AG04449 (cell line): Measurements from ENCODE around the gene CCDC15.

Experiments used
- CTCF ChIA-PET: fragments of 350-600 bp; formaldehyde crosslinking; extraction: SDS; loops from one replicate; lab custom pipeline; 2021; ENCODE audit warnings: antibody characterized with exemption; lab: Yijun Ruan, JAX
- POLR2A ChIA-PET: fragments of 400-600, 350-600 bp; formaldehyde crosslinking; extraction: SDS; loops from one replicate; lab custom pipeline; 2020; ENCODE audit warnings: antibody characterized with exemption, inconsistent platforms; lab: Yijun Ruan, JAX
- DNase-seq: peaks from one replicate; pipeline ENCODE4 v3.0.0-alpha.2; 2010; ENCODE audit warnings: low read depth, low spot score
- H3K4me3 ChIP-seq: 2 replicates; pipeline ENCODE4 v1.5.1; 2011; ENCODE audit warnings: low read depth, mild to moderate bottlenecking, control low read depth, low read length
- TF ChIP-seq, protein P1 (sequence below): IDR thresholded peaks from one replicate; pipeline ENCODE4 v1.5.1; 2011; ENCODE audit warnings: mild to moderate bottlenecking, moderate library complexity, low read length, control low read depth, inconsistent platforms; ENCODE audit not compliant: insufficient read depth; ENCODE audit errors: missing control alignments

The CCDC15 gene

DNA sequence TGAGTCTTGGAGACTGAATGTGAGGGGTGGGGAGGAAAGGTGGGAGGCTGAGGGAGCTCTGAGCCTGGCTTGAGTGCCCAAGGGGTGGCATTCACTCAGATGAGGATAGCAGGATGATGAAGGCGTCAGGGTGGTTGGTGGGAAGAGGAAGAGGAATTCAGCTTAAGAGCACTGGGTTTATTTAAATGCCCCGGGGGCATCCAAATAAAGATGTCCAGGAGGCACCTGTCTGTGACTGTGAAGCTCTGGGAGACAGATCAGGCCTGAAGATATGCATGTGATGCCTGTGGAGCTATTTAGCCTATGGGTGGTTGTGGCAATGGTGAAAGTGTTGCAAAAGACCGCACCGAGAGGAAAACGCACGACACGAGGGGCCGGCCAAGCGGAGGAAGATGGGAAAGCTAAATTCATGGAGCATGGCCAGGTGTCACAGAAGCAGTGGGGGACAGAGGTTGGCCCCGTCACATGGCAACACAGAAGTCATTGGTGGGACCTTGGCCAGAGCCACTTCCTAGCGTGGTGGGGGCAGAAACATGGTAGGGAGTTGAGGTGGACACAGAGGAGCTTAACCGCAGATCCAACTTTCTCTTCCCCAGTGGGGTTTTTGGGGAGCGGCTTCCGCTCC lies 124.6 kb downstream of the CCDC15 start:
- H3K4me3 ChIP-seq: no peak overlapping the region
- ChIA-PET CTCF (interaction anchor here (1.0 to 5.7 kb wide), 4 partner anchors 12 to 125 kb away, joined by 3 to 31 read pairs (median 4); partner anchors contain the start of gene CCDC15), POLR2A (no interaction called here)
- DNase-seq: no peak
- TF ChIP-seq, protein P1, sequence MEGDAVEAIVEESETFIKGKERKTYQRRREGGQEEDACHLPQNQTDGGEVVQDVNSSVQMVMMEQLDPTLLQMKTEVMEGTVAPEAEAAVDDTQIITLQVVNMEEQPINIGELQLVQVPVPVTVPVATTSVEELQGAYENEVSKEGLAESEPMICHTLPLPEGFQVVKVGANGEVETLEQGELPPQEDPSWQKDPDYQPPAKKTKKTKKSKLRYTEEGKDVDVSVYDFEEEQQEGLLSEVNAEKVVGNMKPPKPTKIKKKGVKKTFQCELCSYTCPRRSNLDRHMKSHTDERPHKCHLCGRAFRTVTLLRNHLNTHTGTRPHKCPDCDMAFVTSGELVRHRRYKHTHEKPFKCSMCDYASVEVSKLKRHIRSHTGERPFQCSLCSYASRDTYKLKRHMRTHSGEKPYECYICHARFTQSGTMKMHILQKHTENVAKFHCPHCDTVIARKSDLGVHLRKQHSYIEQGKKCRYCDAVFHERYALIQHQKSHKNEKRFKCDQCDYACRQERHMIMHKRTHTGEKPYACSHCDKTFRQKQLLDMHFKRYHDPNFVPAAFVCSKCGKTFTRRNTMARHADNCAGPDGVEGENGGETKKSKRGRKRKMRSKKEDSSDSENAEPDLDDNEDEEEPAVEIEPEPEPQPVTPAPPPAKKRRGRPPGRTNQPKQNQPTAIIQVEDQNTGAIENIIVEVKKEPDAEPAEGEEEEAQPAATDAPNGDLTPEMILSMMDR: no peak

DNA sequence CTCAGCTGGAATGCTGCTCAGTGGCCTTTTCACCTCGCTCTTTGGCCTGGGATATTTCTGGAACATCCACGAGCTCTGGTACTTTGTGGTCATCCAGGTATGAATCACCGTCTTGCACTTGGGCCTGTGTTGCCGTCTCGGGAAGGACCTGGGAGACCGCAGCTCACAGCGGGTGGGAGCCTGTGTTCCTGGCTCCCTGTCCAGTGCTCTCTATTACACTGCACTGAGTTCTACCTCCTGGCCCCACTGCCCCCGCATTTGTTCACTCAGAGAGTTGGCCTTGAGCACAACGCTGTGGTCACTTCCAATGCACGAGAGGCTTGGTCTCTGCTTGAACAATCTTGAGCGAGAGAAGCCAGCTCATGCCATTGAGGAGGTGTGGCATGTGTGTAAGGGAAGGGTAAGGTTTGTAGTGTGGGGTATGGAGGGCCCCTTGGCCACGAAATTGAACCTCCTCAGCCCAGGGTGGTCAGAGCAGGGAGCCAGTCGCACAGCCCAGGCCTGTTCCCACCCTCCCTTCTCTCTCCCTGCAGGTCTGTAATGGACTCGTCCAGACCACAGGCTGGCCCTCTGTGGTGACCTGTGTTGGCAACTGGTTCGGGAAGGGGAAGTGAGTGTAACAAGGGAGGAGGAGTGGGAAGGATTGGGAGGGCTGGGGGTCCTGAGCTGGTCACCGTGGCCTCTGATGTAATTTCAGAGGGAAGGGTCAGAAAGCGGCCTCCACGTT lies 125.3 kb downstream of the CCDC15 start:
- POLR2A ChIA-PET: no interaction called here
- TF ChIP-seq, protein P1: no peak
- CTCF ChIA-PET: interaction anchor here (1.3 to 5.7 kb wide), 3 partner anchors 12 to 125 kb away, joined by 3 to 31 read pairs (median 4); partner anchors contain the start of gene CCDC15
- H3K4me3 ChIP-seq: no peak overlapping the region
- no peak for DNase-seq

DNA sequence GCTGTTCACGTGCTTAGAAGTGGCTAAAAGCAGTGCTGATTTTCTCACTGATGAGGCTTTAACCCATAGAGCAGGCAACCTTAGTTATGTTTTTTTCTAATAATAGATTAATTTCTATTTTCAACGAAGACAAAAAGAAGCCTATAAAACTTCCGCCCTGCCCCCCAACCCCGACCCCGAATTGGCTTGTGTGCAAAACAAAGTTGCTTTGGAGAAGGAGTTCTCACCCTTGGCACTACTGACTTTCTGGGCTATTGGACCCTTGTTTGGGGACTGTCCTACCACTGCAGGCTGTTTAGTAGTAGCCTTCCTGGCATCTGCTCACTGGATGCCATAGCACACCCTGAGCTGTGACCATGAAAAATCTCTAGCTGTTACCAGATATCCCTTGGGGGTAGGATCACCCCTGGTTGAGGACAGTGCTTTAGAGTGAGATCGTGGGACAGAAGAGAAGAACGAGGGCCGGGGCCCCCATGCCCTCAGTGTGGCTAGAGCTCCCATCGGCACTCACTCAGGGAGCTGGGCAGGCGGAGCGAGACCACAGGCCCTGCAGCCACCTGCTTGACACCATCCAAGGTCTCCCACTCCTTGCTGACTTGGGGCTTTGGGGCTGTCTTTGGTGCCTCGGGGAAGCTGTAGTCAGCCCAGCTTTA lies 126.0 kb downstream of the CCDC15 start:
- CTCF ChIA-PET: interaction anchor here (1.3 to 5.7 kb wide), 2 partner anchors 11 to 268 kb away, joined by 3 to 31 read pairs; no protein-coding TSS in a partner anchor
- H3K4me3 ChIP-seq: no peak overlapping the region
- TF ChIP-seq, protein P1: no peak
- POLR2A ChIA-PET: no interaction called here
- DNase-seq: no peak

DNA sequence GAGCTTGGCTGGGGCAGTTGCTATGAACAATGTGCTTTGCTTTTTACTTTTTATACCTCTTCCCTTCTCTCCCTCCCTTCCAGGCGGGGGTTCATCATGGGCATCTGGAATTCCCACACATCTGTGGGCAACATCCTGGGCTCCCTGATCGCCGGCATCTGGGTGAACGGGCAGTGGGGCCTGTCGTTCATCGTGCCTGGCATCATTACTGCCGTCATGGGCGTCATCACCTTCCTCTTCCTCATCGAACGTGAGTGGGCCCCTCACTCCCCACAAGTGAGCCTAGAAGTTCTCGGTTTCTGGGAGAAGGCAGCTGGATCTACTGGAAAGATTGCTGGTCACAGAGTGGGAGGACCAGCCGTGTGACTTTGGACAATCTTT lies 126.5 kb downstream of the CCDC15 start:
- TF ChIP-seq, protein P1: no peak
- ChIA-PET CTCF (interaction anchor here (1.1 to 5.7 kb wide), 3 partner anchors 10 to 345 kb away, joined by 3 to 31 read pairs (median 3); no protein-coding TSS in a partner anchor), POLR2A (no interaction called here)
- no peak overlapping the region for H3K4me3 ChIP-seq
- DNase-seq: no peak

DNA sequence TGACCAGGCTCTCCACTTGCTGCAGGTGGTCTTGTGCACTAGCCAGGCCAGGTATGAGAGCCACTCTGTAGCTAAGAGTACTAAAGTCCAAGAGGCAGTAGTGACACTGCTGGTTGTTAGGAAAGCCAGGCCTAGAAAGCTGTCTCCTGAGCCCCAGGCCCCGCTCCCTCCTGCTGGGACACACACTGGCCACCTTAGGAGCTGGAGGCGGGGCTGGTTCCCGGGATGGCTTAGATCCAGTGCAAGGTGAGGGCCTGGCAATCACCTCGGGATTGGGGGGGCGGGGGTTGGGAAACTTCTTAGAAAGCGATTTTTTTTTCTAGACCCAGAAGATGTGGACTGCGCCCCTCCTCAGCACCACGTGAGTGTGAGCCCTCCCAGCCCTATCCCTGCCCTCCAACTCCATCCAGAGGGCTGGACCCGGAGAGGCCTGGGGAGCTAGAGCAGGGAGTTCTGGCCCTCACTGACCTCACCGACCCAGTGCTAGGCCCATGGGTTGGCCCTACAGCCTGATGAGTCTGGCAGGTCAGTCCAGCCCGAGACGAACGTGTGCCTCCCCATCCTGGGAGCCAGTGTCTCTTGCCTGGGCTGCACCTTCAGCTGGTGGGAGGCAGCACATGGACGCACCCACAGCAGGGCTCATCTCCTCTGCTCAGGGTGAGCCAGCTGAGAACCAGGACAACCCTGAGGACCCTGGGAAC lies 127.2 kb downstream of the CCDC15 start:
- ChIA-PET CTCF (interaction anchor here (1.1 to 5.7 kb wide), 4 partner anchors 10 to 344 kb away, joined by 3 to 31 read pairs (median 3); no protein-coding TSS in a partner anchor), POLR2A (no interaction called here)
- DNase-seq: no peak
- no peak overlapping the region for H3K4me3 ChIP-seq
- TF ChIP-seq, protein P1: no peak
